HG03432 (cell line): ENCODE measurements around the gene ZEB2.

Experiments
- ATAC-seq: cut with Tn5 transposase; IDR thresholded peaks from one replicate; pipeline ENCODE4 v1.9.1; 2021; ENCODE audit warnings: mild to moderate bottlenecking, moderate library complexity; ENCODE audit not compliant: unreplicated experiment

ZEB2 gene

GRCh38 chr2:144361742-144362141, 158.2 kb downstream of the ZEB2 start:
- no peak for ATAC-seq

GRCh38 chr2:144359684-144360083, 160.2 kb downstream of the ZEB2 start:
- no peak for ATAC-seq

GRCh38 chr2:144358979-144359541, 160.9 kb downstream of the ZEB2 start:
- ATAC-seq = peak; percentile 73

GRCh38 chr2:144358374-144358964, 161.4 kb downstream of the ZEB2 start:
- peak; percentile 7 for ATAC-seq

DNA sequence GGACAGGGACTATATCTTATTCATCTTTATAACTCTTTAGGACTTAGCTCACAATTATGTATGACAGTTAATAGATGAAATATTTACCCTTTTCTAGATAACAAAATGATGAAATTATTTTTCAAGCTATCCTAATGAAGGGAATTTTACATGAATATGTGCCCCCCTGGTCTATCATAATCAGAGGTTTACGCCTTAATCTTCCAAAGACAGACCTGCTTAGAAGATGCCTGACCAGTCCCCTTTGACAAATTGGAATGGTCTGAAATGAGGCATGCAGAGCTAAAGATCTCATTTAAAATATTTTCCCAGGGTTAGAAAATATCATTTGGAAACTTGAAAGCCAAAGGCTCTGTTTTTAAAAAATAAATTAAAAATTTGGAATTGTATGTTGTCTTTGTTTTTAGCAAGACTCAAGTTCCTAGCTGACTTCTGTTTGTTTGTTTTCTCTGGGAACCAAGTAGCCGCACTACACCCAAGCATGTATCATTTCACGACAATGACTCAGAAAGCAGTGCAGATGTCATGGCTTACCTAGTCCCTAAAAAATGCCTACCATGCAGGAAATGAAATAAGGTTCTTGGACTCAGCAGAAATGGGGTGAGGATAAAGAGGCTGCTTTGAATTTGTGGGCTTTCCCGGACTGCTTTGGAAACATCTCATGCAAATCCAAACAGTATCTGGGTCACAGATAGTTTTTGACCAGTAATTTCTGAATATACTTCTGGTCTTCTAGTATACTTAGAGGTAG, 162.1 kb downstream of the ZEB2 start:
- peak; percentile 80 for ATAC-seq

- ATAC-seq = no peak
Observed at GRCh38 chr2:144356402-144356801, 163.5 kb downstream of the ZEB2 start.

DNA sequence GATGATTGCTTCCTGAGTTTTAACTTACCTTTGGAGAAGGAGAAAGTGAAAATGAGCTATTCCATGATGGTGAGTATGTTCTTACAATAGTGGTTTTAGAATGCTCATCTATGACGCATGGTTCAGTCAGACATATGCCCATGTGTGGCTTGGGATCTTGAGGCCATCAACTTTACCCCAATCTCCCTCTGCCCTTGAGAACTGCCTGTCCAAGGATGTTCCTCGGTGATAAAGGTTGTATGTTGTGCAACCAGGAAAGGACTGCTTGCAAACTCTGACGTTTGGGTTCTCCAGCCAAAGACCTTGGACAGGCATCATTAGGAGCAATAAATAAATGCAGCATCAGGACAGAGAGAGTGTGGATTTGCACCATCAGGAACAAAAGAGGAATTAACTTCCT, 165.0 kb downstream of the ZEB2 start:
- ATAC-seq = no peak

DNA sequence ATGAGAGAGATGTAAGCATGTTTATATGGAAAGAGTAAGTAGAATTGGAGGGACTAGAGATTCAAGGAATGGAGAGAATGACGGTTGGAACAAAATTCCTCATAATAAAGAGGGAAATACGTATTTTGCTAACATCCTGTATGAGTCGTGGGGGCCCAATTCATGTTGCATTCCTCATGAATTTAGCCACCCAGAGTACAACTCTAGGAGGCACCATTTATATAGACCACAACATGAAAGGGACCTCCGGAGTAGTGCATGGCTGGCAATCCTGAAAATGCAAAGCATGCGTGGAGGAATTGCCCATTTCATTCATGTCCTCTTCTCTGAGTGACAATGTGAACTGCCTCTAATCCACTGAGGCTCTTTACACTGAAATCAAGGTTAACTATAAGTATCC, 168.2 kb downstream of the ZEB2 start:
- ATAC-seq = no peak

DNA sequence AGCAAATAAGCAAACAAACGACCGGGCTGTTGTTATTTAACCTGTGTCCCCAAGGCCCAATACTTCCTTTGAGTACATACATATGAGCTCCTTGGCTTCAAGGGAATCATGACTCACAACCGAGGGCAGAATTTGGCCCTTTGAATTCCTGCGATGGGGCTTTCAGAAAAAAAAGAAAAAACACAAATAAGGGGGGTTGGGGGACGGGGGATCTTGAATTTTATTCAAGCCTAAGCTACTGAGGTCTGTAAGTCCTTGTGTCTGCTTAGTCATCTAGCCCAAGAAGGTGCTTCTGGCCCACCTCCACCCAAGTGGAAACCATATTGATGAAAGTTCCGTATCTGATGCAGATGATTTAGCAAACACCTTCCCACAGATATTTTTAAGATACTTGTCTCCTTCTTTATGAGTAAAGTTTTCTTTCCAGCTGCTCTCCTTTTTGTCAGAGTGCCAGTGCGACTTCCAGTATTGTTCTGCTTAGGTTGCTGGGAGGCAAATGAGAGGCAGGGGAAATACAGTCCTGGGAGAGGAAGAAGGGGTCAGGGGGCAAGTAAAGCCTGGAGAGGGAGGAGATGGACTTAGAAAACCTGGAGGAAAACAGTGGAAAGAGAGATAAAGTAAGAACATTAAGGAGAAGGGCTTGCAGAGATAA, 169.6 kb downstream of the ZEB2 start:
- no peak for ATAC-seq

- ATAC-seq = no peak
Observed at GRCh38 chr2:144349674-144350073, 170.2 kb downstream of the ZEB2 start.

DNA sequence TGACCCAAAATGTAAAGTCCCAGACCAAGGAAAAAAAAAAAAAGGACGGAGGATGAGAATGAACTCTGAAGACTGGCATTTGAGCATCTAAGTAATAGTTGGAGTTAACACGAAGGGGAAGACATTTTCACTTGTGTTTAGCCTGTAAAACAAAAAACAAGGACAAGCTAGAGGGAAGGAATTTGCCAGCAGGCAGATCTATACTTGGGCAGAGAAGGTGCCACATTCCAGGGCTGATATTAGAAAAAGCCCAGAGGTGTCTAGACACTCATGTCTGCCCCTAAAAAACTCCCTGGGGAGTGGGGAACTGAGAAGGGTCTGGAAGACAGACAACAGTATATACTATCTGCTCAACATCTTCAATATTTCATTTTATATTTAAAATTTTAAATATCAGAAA, 171.1 kb downstream of the ZEB2 start:
- no peak for ATAC-seq

- ATAC-seq = no peak
Observed at GRCh38 chr2:144346229-144346628, 173.7 kb downstream of the ZEB2 start.

DNA sequence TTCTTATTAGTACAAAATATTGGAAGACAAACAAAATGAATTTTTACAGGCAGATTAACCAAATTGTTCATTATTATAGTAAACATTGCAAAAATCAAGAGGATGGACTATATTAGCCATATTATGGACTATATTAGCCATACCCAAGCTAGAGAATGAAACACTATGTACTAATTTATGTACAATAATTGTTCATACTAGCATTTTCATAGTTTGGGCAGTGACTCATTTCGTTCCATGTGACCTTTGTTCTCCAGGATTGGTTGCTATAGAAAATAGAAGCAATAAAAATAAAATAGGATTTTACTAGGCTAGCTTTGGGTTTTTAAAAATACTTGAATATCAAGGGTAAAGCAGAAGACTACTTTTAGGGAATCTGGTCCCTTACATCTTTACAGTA, 176.8 kb downstream of the ZEB2 start:
- peak; percentile 84 for ATAC-seq

DNA sequence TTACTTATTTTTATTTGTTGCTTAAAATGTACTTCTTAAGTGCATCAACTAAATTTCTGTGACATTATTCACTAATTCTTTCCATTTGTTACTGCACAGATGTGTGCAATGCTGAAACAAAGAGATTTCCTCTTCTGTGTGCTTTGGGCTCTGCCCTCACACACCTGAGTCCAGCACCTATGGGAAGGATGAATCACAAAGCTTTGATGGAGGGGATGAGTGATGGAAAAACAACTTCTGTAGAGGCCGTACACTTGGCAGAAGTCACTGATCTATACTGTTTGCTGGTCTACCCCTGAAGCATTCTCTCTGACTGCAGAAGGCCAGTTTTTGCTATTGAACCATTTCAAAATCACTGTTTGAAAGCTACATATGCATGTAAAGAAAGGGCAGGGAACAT, 178.4 kb downstream of the ZEB2 start:
- no peak for ATAC-seq

DNA sequence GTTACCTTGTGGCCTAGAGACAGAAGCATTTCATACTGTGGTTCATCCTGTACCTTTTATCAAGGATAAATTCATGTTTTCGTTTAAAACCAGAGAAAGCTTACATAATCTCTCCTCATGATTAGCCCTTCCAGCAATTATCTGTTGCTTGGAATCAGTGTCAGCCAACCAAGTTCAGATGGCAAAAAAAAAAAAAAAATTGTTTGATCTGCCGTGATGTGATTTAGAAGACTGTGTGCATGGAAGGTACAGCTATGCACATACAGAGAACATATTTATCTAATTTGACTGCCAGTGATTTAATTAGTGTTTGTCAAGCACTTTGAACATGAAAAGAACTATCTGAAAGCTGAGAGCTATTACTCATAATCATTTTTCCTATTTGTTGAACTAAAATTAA, 180.9 kb downstream of the ZEB2 start:
- ATAC-seq = no peak

- ATAC-seq = no peak
Observed at GRCh38 chr2:144334551-144334950, 185.4 kb downstream of the ZEB2 start.
